GM19025 (cell line): ENCODE data around the gene PPP1R12C.

Experiments
- ATAC-seq: cut with Tn5 transposase; IDR thresholded peaks from one replicate; pipeline ENCODE4 v1.9.1; 2021; ENCODE audit warnings: mild to moderate bottlenecking, low read depth, moderate library complexity; ENCODE audit not compliant: unreplicated experiment

The PPP1R12C gene

DNA sequence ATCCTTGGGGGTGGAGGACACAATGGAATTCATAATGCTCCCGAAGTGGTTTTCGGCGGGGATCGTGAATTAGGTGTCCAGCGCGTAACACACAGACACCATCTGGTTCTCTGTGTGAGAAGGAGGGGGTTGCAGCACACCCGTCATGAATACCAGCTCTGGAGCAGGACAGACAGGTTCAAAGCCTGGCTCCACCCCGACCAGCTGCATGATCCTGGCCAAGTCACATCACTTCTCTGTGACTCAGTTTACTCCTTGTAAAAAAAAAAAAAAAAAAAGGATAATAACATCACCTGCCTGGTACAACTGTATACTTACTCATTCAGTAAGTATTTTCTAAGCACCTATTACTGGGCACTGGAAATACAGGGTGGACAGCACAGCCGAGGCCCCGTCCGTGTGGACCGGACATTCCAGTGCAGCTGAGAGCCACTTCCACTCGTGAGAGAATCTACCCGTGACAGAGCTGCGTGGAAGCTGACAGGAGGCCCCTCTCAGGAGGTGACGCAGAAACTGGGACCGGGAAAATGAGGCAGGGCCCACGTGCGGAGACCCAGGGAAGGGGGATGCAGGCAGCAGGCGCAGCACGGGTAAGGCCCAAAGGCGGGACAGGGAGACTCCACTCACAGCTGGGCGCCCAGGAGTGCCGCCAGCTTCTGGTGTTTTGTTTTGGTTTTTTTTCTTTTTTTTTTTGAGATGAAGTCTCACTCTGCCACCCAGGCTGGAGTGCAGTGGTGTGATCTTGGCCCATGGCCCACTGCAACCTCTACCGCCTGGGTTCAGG lies 66.5 kb downstream of the PPP1R12C start:
- no peak for ATAC-seq

DNA sequence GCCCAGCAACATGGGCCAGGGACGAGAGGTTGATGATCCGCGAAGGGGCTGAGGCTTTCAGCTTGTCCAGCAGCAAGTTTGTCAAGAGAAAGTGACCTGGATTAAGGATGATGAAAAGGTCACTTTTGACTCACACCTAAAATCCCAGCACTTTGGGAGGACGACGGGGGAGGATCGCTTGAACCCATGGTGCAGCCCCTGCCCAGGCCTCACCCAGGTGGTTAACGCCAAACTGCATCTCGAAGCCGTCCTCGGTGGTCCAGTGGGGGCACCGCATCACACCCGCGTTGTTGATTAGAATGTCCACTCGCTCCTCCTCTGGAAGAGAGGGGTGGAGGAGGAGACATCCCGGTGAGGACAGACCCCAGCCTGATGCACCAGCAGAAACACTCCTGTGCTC lies 69.0 kb downstream of the PPP1R12C start:
- no peak for ATAC-seq

DNA sequence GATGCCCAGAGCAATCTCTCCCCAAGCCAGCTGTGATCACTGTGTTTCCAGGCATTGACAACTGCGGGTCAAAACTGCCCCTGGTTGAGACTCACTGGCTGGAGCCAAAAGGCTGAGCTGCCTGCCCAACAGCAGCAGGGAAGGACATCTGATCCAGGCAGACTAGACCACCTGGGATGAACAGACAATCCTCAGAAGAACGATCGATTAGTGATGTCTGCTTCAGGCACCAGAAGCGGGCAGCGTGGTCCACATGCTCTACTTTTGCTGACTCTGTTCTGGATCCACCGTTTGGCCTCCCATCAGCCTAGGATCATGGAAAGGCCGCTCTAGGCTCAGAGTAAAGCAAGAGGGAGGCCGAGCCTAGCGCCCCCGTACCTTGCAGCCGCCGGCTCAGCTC lies 69.5 kb downstream of the PPP1R12C start:
- ATAC-seq, result no peak

DNA sequence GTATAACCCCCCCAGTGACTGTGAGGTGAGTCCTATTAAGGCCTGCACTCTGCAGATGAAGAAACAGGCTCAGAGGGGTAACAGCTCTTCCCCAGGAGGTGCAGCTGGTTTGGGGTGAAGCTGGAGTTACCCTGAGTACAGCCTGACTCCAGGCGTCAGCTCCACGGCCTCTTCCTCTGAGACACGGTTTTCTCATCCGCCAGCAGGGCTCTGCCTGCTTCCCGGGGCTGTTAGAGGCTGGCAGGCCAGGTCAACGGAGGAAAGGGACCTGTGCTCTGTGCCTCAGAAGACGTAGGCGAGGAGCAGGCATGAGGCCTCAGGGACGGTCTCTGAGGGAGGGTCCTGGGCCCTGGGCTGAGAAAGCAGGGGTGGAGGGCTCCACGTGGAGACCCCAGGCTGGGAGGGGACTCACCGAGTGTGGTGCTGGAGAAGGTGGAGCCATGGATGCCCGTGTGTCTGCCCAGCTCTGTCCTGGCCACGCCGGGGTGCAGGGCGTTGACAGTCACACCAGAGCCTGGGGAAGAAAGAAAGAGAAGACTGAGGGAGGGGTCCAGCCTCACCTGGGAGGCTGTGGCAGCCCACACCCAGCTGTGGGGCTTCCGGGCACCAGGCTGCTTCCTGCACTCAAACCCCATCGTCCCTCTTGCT lies 70.3 kb downstream of the PPP1R12C start:
- no peak for ATAC-seq

DNA sequence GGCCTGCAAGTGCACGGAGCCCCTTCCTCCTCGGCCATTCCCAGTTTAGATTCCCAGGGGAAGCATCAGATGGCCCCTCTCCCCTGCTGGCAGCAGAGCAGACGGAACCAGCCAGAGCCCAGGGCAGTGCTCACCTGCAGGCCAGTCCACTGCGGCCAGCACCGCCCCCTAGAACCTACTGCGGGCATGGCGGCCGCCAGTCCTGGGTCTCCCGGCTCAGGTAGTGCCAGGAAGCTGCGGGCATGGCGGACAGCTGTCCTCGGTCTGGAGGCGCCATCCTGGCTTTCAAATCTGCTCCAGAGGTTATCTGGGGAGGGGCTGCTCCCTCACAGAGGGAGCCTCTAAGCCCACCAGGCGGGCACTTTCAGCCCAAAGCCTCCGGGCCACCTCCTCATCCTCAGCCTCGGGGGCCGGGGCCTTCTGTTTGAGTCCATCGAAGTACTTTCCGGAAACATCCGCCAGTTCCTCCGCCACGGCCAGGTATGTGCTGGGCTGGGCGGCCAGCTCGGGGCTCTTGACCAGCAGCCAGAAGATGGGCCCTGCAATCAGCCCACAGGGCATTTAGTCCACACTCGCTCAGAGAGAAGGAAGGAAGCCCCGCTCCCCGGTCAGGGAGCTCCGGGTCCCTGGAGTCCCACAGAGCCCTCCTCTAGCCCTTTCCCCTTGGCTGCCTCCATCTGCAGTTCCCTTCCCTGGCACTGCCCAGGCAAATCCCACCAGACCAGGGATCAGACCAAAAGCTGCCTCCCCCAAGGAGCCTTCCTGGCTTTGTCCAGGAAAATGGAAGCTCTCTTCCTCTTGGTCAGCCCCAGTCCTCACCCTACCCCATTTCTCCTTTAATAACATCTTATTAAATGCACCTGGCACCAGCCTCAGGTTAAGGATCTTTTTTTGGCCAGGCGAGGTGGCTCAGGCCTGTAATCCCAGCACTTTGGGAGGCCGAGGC lies 72.4 kb downstream of the PPP1R12C start:
- ATAC-seq, result no peak

DNA sequence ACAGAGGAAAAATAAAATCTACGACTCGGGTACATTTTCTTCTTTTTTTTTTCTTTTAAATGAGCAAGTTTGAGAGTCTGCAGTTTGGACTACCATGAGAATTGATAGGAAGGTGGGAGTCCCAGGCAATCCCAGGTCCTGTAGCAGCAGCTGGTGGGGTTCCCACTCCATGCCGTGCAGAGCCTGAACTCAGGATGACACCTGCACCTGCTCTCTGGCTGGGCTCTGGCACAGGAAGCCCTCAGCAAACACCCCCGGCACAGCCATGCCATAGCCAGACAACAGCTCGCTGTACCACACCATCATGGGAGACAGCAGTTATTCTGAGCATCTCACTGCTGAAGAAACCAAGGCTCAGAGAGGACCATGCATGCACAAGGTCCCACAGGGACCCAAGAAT lies 73.2 kb downstream of the PPP1R12C start:
- ATAC-seq, result no peak

DNA sequence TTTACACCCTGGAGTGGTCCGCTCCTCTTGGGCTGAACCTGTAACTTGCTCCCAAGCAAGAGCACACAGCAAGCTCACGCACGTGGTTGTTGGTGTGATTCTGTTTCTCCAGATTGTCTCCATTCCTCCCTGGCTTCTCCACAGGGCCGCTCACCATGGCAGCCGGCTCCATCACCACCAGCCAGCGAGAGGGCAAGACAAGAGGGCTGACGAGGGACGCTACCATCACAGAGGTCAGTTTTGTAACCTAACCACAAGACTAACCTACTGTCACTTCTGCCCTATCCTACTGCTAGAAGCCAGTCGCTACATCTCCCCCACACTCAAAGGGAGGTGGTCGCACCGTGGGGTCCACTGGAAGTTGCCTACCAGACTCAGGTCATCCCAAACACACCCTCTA lies 74.7 kb downstream of the PPP1R12C start:
- no peak for ATAC-seq

DNA sequence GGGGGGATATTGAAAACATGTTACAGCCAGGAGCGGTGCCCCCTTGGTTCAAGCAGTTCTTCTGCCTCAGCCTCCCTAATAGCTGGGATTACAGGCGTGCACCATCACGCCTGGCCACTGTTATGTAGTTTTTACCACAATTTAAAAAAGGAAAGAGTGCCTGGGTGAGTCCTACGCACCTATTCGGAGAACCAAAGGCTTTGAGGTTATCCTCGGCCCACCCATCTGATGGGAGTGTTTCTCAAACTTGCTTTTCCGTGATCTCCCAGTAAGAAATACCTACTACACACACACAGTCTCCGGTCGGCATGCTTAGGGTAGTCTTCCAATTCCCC lies 75.1 kb downstream of the PPP1R12C start:
- no peak for ATAC-seq

DNA sequence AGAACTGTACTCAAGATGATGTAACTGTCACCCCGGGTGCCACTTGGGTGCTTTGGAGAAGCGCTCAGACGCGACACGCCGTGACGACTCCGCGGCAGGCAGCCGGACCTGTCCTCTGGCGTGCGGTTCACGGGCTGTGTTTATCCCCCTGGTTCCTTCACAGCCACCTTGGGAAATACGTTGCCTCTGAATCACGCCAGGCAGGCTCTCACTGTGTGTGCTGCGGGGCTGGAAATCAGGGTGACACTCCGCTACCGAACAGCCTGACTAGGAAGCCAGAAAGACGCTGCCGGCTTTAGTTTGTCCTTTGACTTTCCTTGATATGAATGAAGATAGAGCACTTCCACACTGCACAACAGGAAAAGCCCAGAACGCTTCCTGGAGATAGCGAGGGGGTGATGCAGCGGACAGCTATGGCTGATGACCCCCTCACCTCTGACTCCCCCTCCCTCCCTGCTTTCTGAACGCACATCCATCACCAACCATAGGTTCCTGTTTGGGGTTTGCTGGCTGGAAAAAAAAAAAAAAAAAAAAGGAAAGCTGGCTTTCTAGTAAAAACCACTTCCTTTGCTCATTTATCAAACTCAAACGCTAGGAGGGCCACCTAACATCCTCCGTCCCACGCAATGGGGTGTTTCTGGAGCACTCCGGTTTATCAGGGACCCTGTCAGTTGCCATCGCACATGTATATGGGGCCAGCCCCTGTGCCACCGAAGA lies 75.7 kb downstream of the PPP1R12C start:
- ATAC-seq, result no peak

DNA sequence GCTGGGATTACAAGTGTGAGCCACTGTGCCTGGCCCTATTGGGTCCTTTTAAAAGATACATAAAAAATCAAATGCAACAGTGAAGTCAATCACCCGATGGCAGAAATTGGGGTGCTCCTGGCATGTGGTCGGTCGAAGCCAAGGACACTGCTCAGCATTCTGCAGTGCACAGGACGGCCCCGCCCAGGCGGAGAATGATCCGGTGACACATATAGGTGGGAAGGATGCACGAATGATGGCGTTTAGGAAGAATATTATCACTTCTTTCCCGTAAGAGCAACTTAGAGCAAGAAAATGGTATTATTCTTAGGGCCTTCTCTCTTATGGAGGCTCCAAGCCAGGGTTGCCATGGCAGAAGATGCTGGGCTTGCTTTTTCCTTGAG lies 76.2 kb downstream of the PPP1R12C start:
- ATAC-seq, result no peak
